Measurements from ENCODE around the gene REG1A.

The REG1A gene

DNA sequence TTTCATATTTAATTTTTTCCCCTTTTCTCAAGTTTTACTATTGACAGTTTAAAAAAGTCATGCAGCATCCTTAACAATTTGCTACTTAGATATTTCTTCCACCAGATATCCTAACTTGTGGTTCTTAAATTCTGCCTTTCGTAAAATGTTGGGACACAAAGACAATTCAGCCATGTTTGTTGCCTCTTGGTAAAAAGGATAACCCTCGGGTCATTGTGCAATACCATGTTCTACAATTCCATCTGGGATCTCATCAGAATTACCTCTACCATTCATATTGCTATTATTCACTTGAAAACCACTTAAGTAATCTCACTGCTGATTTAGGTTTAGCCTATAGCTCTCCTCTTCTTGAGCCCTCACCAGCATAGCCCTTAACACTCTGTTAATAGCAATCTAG lies 19.3 kb upstream of the REG1A start:
- DNase-seq (ENCODE audit: low read depth) = no peak
- no peak for TF ChIP-seq CTCF (IDR thresholded peaks at IDR 0.05; ENCODE audit: control insufficient read depth, insufficient read depth, low read depth, low read length, missing control alignments)
- no peak overlapping the region for H3K4me3 ChIP-seq (ENCODE audit: control insufficient read depth, low read depth, low read length)

GRCh38 chr2:79103214-79103613 lies 17.1 kb upstream of the REG1A start:
- TF ChIP-seq CTCF (IDR thresholded peaks at IDR 0.05; ENCODE audit: control insufficient read depth, insufficient read depth, low read depth, low read length, missing control alignments) = no peak
- no peak overlapping the region for H3K4me3 ChIP-seq (ENCODE audit: control insufficient read depth, low read depth, low read length)
- no peak for DNase-seq (ENCODE audit: low read depth)

DNA sequence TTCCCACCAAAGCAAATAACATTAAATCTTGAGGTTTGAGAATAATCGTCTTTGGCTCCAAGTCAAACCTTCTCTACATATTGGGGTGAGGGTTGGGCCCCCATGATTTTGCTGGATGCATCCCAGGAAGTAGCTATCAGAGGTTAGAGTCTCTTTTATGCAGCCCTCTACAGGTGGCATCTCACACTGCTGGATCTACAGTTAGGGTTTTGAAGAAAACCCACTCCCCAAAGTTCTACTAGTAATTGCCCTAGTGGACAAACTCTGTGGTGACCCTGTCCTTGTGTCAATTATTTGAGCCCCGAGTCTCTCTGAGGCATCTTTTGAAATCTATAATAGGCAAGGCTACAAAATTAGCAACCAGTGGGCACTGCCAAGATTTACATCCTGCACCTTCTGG lies 15.0 kb upstream of the REG1A start:
- TF ChIP-seq CTCF (IDR thresholded peaks at IDR 0.05; ENCODE audit: control insufficient read depth, insufficient read depth, low read depth, low read length, missing control alignments) = no peak
- DNase-seq (ENCODE audit: low read depth) = no peak

DNA sequence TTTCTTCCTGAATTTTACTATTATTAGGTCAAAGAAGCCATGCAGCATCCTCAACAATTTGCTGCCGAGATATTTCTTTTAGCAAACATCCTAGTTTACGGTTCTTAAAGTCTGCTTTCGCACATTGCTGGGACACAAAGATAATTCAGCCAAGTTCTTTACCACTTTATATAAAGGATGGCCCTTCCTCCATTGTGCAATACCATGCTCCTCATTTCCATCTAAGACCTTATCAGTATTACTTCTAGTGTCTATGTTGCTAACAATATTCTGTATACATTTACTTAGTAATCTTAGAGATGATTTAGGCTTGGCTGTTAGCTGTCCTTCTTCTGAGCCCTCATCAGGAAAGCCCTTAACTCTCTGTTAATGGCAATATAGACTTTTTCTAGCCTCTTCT lies 8.0 kb upstream of the REG1A start:
- no peak for TF ChIP-seq CTCF (IDR thresholded peaks at IDR 0.05; ENCODE audit: control insufficient read depth, insufficient read depth, low read depth, low read length, missing control alignments)
- DNase-seq (ENCODE audit: low read depth) = no peak

More for the DNA sequence above, 15.0 kb upstream of the REG1A start:
- no peak overlapping the region for H3K4me3 ChIP-seq (ENCODE audit: control insufficient read depth, low read depth, low read length)

GRCh38 chr2:79114797-79115494 lies 5.3 kb upstream of the REG1A start:
- TF ChIP-seq CTCF (IDR thresholded peaks at IDR 0.05; ENCODE audit: control insufficient read depth, insufficient read depth, low read depth, low read length, missing control alignments) = no peak
- H3K4me3 ChIP-seq (ENCODE audit: control insufficient read depth, low read depth, low read length) = no peak overlapping the region
- no peak for DNase-seq (ENCODE audit: low read depth)

More for the DNA sequence above, 8.0 kb upstream of the REG1A start:
- no peak overlapping the region for H3K4me3 ChIP-seq (ENCODE audit: control insufficient read depth, low read depth, low read length)

GRCh38 chr2:79116997-79117928 lies 3.0 kb upstream of the REG1A start:
- no peak for TF ChIP-seq CTCF (IDR thresholded peaks at IDR 0.05; ENCODE audit: control insufficient read depth, insufficient read depth, low read depth, low read length, missing control alignments)

More at GRCh38 chr2:79116997-79117928, 3.0 kb upstream of the REG1A start:
- DNase-seq (ENCODE audit: low read depth) = no peak
- no peak overlapping the region for H3K4me3 ChIP-seq (ENCODE audit: control insufficient read depth, low read depth, low read length)

Measured in AG09309 (cell line).